ENCODE data around the gene PSMD1. TPM values are rescaled to one million over a fixed set of nuclear protein-coding genes. Genes with fewer than 3 reads are reported as not detected.

Gene PSMD1
- total and polyA plus RNA-seq, 4 donors: 30.1 to 91.1 (median 56.0) TPM

DNA sequence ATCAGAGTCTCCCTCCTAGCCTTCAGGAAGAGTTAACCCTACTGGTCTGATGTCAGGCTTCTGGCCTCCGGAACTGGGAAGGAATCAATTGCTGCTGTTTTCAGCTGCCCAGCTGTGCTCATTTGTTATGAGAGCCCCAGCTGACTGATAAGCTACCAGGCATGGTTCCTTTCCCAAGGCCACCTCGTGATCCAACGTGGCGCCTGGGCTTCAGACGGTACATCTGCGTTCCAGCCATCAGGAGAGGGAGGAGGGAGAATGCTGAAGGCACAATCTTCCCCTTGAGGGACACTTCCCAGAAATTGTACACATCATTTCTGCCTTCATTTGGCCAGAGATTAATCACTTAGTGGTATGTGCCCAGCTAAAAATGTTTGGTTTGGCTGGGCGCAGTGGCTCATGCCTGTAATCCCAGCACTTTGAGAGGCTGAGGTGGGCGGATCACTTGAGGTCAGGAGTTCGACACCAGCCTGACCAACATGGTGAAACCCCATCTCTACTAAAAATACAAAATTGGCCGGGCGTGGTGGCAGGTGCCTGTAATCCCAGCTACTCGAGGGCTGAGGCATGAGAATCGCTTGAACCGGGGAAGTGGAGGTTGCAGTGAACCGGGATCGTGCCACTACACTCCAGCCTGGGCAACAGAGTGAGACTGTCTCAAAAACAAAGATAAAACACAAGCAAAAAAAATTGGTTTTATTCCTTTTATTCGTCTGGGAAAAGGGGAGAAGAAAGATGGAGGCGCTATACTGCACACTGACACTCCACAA is 131.3 kb downstream of the PSMD1 start:
- Histone ChIP-seq H3K27me3 (ENCODE audit: control insufficient read depth in 3 of 3, insufficient read depth in 3 of 3, low read length in 2 of 3) (peaks cover 0 to 2% (median 0%) of the 10 kb centered on the region in 3 donors), H3K4me3 (no peak overlapping the region), H3K36me3 (ENCODE audit: control insufficient read depth in 4 of 4, insufficient read depth in 4 of 4, low read length in 4 of 4) (no peaks in the 10 kb centered on the region), H3K4me1 (ENCODE audit: control insufficient read depth in 5 of 5, insufficient read depth in 5 of 5, low read length in 5 of 5) (peaks cover 0 to 19% (median 0%) of the 10 kb centered on the region in 5 donors), H3K9me3 (ENCODE audit: control insufficient read depth in 4 of 4, insufficient read depth in 3 of 4, low read length in 3 of 4) (no peaks in the 10 kb centered on the region), H3K9ac (ENCODE audit: insufficient read depth in 1 of 2, low read length in 2 of 2) (no peak overlapping the region), H3K27ac (ENCODE audit: low read depth in 1 of 2, low read length in 1 of 2) (peak overlapping the region in 1 of 2 donors; percentile 17)
- ATAC-seq (ENCODE audit: insufficient read depth, low FRiP score): no peak
- WGBS, 2 donors: 68 to 88% methylated on average over 18 of the region's 18 CpGs
- no peak for DNase-seq
- TF ChIP-seq, protein P1, sequence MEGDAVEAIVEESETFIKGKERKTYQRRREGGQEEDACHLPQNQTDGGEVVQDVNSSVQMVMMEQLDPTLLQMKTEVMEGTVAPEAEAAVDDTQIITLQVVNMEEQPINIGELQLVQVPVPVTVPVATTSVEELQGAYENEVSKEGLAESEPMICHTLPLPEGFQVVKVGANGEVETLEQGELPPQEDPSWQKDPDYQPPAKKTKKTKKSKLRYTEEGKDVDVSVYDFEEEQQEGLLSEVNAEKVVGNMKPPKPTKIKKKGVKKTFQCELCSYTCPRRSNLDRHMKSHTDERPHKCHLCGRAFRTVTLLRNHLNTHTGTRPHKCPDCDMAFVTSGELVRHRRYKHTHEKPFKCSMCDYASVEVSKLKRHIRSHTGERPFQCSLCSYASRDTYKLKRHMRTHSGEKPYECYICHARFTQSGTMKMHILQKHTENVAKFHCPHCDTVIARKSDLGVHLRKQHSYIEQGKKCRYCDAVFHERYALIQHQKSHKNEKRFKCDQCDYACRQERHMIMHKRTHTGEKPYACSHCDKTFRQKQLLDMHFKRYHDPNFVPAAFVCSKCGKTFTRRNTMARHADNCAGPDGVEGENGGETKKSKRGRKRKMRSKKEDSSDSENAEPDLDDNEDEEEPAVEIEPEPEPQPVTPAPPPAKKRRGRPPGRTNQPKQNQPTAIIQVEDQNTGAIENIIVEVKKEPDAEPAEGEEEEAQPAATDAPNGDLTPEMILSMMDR (IDR thresholded peaks at IDR 0.05; ENCODE audit: control extremely low read depth, extremely low read depth): no peak

DNA sequence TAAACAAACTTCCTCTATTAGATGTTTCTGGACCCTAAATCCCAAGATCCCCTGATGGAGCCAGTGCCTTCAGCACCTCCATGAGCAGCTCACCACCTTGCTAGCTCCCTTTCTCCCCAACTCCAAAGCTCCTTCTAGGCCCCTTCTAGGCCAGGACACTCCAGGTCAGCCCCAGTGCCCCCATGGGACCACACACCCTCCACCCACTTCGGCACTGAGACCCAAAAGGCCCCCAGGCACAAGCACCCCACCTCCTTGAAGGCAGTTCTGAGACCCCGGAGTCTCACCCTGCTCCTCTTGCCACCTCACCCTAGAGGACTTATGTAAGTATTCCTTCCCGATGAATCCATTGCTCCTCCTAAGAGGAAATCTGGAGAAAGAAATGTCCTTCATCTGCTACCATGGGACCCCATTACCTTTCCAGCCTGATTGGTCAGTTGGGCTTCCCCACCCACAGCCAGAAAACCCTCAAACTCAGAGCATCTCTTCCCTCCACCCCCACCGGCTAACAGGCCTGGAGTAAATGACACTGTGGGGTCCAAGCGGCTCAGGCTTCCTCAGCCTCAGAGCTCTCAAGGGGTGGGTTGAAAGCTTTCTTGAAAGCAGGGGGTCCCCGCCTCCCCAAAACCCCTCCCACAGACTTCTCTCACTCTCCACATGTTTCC is 132.0 kb downstream of the PSMD1 start:
- DNase-seq: no peak
- no peak overlapping the region for H3K9ac ChIP-seq (ENCODE audit: insufficient read depth in 1 of 2, low read length in 2 of 2)

DNA sequence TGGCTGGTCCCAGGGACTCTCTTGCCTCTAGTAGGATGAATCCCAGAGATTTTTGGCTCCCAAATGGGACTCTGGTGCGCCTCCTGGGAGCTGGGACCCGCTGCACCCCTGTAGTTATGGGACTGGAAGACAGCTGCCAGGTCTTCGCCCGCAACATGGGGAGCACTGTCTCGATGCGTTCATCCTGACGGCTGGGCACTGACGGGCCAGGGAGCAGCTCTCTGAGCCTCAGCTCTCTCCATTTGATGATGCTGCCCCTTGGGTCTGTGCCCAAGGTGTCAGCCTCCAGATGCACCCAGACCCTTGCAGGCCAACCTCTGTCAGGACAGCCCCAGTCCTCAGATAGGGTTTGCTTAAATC is 132.5 kb downstream of the PSMD1 start:
- Histone ChIP-seq H3K27me3 (ENCODE audit: control insufficient read depth in 3 of 3, insufficient read depth in 3 of 3, low read length in 2 of 3) (peaks cover 0 to 2% (median 0%) of the 10 kb centered on the region in 3 donors), H3K9me3 (ENCODE audit: control insufficient read depth in 4 of 4, insufficient read depth in 3 of 4, low read length in 3 of 4) (no peaks in the 10 kb centered on the region), H3K4me1 (ENCODE audit: control insufficient read depth in 5 of 5, insufficient read depth in 5 of 5, low read length in 5 of 5) (peaks cover 0 to 19% (median 0%) of the 10 kb centered on the region in 5 donors), H3K36me3 (ENCODE audit: control insufficient read depth in 4 of 4, insufficient read depth in 4 of 4, low read length in 4 of 4) (no peaks in the 10 kb centered on the region), H3K4me3 (no peak overlapping the region), H3K27ac (ENCODE audit: low read depth in 1 of 2, low read length in 1 of 2) (no peak overlapping the region), H3K9ac (ENCODE audit: insufficient read depth in 1 of 2, low read length in 2 of 2) (no peak overlapping the region)
- TF ChIP-seq, protein P1 (IDR thresholded peaks at IDR 0.05; ENCODE audit: control extremely low read depth, extremely low read depth): no peak
- DNase-seq (no peak), ATAC-seq (ENCODE audit: insufficient read depth, low FRiP score) (no peak)
- WGBS, 2 donors: 96 to 97% methylated on average over 8 of the region's 8 CpGs

More for the DNA sequence above, 132.0 kb downstream of the PSMD1 start:
- H3K27me3 ChIP-seq (ENCODE audit: control insufficient read depth in 3 of 3, insufficient read depth in 3 of 3, low read length in 2 of 3): peaks cover 0 to 2% (median 0%) of the 10 kb centered on the region in 3 donors
- H3K4me1 ChIP-seq (ENCODE audit: control insufficient read depth in 5 of 5, insufficient read depth in 5 of 5, low read length in 5 of 5): peaks cover 0 to 19% (median 0%) of the 10 kb centered on the region in 5 donors
- peak overlapping the region in 1 of 2 donors; percentile 28 for H3K27ac ChIP-seq (ENCODE audit: low read depth in 1 of 2, low read length in 1 of 2)
- WGBS, 2 donors: 96 to 97% methylated on average over 6 of the region's 6 CpGs
- H3K9me3 ChIP-seq (ENCODE audit: control insufficient read depth in 4 of 4, insufficient read depth in 3 of 4, low read length in 3 of 4): no peaks in the 10 kb centered on the region
- H3K36me3 ChIP-seq (ENCODE audit: control insufficient read depth in 4 of 4, insufficient read depth in 4 of 4, low read length in 4 of 4): no peaks in the 10 kb centered on the region
- ATAC-seq (ENCODE audit: insufficient read depth, low FRiP score): no peak
- no peak overlapping the region for H3K4me3 ChIP-seq
- TF ChIP-seq, protein P1 (IDR thresholded peaks at IDR 0.05; ENCODE audit: control extremely low read depth, extremely low read depth): no peak

All from lung (tissue), 12 donors.